SJSA1 (cell line): ENCODE measurements around the gene SIPA1L3. TPM values are rescaled to one million over a fixed set of nuclear protein-coding genes. Genes with fewer than 3 reads are reported as not detected.

ENCODE experiments used
- DNase-seq, 2 experiments: peaks; one replicate each; pipeline ENCODE4 v3.0.0-alpha.2; 2015 to 2020; ENCODE audit warnings: low spot score in 2 of 2, low read depth in 1 of 2
- H3K27ac ChIP-seq: fragments of 250-450 bp; sonication (Bioruptor Pico); 2 replicates; pipeline ENCODE4 v1.5.1; 2020; ENCODE audit warnings: mild to moderate bottlenecking, moderate library complexity
- H3K27me3 ChIP-seq: fragments of 250-450 bp; sonication (Bioruptor Pico); replicated peaks from 2 replicates; pipeline ENCODE4 v1.5.1; 2020; ENCODE audit warnings: mild to moderate bottlenecking, moderate library complexity
- H3K36me3 ChIP-seq: fragments of 250-450 bp; sonication (Bioruptor Pico); 2 replicates; pipeline ENCODE4 v1.5.1; 2020; ENCODE audit warnings: mild to moderate bottlenecking
- H3K4me1 ChIP-seq: fragments of 250-450 bp; sonication (Bioruptor Pico); replicated peaks from 2 replicates; pipeline ENCODE4 v1.6.1; 2021; ENCODE audit warnings: mild to moderate bottlenecking
- H3K4me3 ChIP-seq: fragments of 250-450 bp; sonication (Bioruptor Pico); 2 replicates; pipeline ENCODE4 v1.5.1; 2020; ENCODE audit warnings: mild to moderate bottlenecking
- H3K9me3 ChIP-seq: fragments of 250-450 bp; sonication (Bioruptor Pico); replicated peaks from 2 replicates; pipeline ENCODE4 v1.5.1; 2020; ENCODE audit warnings: mild to moderate bottlenecking
- total RNA-seq: library from RNA; depleted of rRNA; stranded (reverse); fragments of >200 nt; shearing (Covaris generic); gene quantifications from 2 replicates; pipeline ENCODE4 v1.2.3, GENCODE V29; 2014

SIPA1L3 gene
- total RNA-seq, 1 experiment from 2014 or later: 9.3 TPM

GRCh38 chr19:38173291-38174041 lies 266.5 kb downstream of the SIPA1L3 start:
- Histone ChIP-seq H3K27ac (no peak overlapping the region), H3K9me3 (no peaks in the 10 kb centered on the region), H3K4me1 (no peaks in the 10 kb centered on the region), H3K27me3 (no peaks in the 10 kb centered on the region), H3K4me3 (no peak overlapping the region), H3K36me3 (peaks cover 7% of the 10 kb centered on the region)
- no peak for DNase-seq

GRCh38 chr19:38175422-38175821 lies 268.4 kb downstream of the SIPA1L3 start:
- DNase-seq: no peak
- Histone ChIP-seq H3K27me3 (no peaks in the 10 kb centered on the region), H3K27ac (no peak overlapping the region), H3K4me1 (no peaks in the 10 kb centered on the region), H3K4me3 (no peak overlapping the region), H3K36me3 (peaks cover 8% of the 10 kb centered on the region), H3K9me3 (no peaks in the 10 kb centered on the region)

- no peaks in the 10 kb centered on the region for H3K4me1 ChIP-seq
- H3K27me3 ChIP-seq: no peaks in the 10 kb centered on the region
- peaks cover 21% of the 10 kb centered on the region for H3K36me3 ChIP-seq
- no peak for DNase-seq
- no peak overlapping the region for H3K27ac ChIP-seq
- H3K4me3 ChIP-seq: no peak overlapping the region
- H3K9me3 ChIP-seq: no peaks in the 10 kb centered on the region
Measured at GRCh38 chr19:38180071-38180470, 273.1 kb downstream of the SIPA1L3 start.

- Histone ChIP-seq H3K4me1 (no peaks in the 10 kb centered on the region), H3K4me3 (no peak overlapping the region), H3K27me3 (no peaks in the 10 kb centered on the region), H3K9me3 (no peaks in the 10 kb centered on the region), H3K36me3 (peaks cover 21% of the 10 kb centered on the region), H3K27ac (no peak overlapping the region)
- no peak for DNase-seq
Measured at GRCh38 chr19:38182536-38183210, 275.7 kb downstream of the SIPA1L3 start.

- Histone ChIP-seq H3K36me3 (peaks cover 21% of the 10 kb centered on the region), H3K27ac (no peak overlapping the region), H3K9me3 (no peaks in the 10 kb centered on the region), H3K27me3 (no peaks in the 10 kb centered on the region), H3K4me3 (no peak overlapping the region), H3K4me1 (no peaks in the 10 kb centered on the region)
- DNase-seq: no peak
Measured at GRCh38 chr19:38183251-38183897, 276.4 kb downstream of the SIPA1L3 start.

GRCh38 chr19:38184815-38185214 lies 277.8 kb downstream of the SIPA1L3 start:
- DNase-seq: no peak
- no peaks in the 10 kb centered on the region for H3K27me3 ChIP-seq
- no peak overlapping the region for H3K4me3 ChIP-seq
- no peak overlapping the region for H3K27ac ChIP-seq
- no peaks in the 10 kb centered on the region for H3K4me1 ChIP-seq
- H3K36me3 ChIP-seq: peaks cover 17% of the 10 kb centered on the region
- no peaks in the 10 kb centered on the region for H3K9me3 ChIP-seq

GRCh38 chr19:38185562-38185961 lies 278.6 kb downstream of the SIPA1L3 start:
- no peaks in the 10 kb centered on the region for H3K9me3 ChIP-seq
- peaks cover 11% of the 10 kb centered on the region for H3K36me3 ChIP-seq
- no peak overlapping the region for H3K27ac ChIP-seq
- H3K4me1 ChIP-seq: no peaks in the 10 kb centered on the region
- no peaks in the 10 kb centered on the region for H3K27me3 ChIP-seq
- H3K4me3 ChIP-seq: no peak overlapping the region
- no peak for DNase-seq

GRCh38 chr19:38190061-38190460 lies 283.1 kb downstream of the SIPA1L3 start:
- H3K9me3 ChIP-seq: no peaks in the 10 kb centered on the region
- H3K4me1 ChIP-seq: no peaks in the 10 kb centered on the region
- no peak for DNase-seq
- 0 out of 2 replicates have a peak, but pooled peaks cover 5% of the 10 kb centered on the region for H3K36me3 ChIP-seq
- H3K4me3 ChIP-seq: no peak overlapping the region
- no peak overlapping the region for H3K27ac ChIP-seq
- no peaks in the 10 kb centered on the region for H3K27me3 ChIP-seq

GRCh38 chr19:38190793-38191192 lies 283.8 kb downstream of the SIPA1L3 start:
- H3K9me3 ChIP-seq: no peaks in the 10 kb centered on the region
- H3K4me1 ChIP-seq: no peaks in the 10 kb centered on the region
- H3K36me3 ChIP-seq: 0 out of 2 replicates have a peak, but pooled peaks cover 5% of the 10 kb centered on the region
- H3K4me3 ChIP-seq: no peak overlapping the region
- DNase-seq: no peak
- no peaks in the 10 kb centered on the region for H3K27me3 ChIP-seq
- no peak overlapping the region for H3K27ac ChIP-seq

- Histone ChIP-seq H3K27ac (no peak overlapping the region), H3K27me3 (no peaks in the 10 kb centered on the region), H3K36me3 (0 out of 2 replicates have a peak, but pooled peaks cover 5% of the 10 kb centered on the region), H3K4me3 (no peak overlapping the region), H3K9me3 (no peaks in the 10 kb centered on the region), H3K4me1 (no peaks in the 10 kb centered on the region)
- DNase-seq: no peak
Measured at GRCh38 chr19:38191747-38192146, 284.7 kb downstream of the SIPA1L3 start.

- no peak overlapping the region for H3K4me3 ChIP-seq
- peaks cover 7% of the 10 kb centered on the region; the same call in 1 of the 2 replicates for H3K36me3 ChIP-seq
- DNase-seq: no peak
- H3K4me1 ChIP-seq: no peaks in the 10 kb centered on the region
- H3K27me3 ChIP-seq: no peaks in the 10 kb centered on the region
- H3K9me3 ChIP-seq: no peaks in the 10 kb centered on the region
- no peak overlapping the region for H3K27ac ChIP-seq
Measured at GRCh38 chr19:38193445-38193844, 286.4 kb downstream of the SIPA1L3 start.

GRCh38 chr19:38194061-38194701 lies 287.2 kb downstream of the SIPA1L3 start:
- Histone ChIP-seq H3K4me3 (no peak overlapping the region), H3K27me3 (no peaks in the 10 kb centered on the region), H3K27ac (no peak overlapping the region), H3K4me1 (no peaks in the 10 kb centered on the region), H3K36me3 (peaks cover 9% of the 10 kb centered on the region; the same call in 1 of the 2 replicates), H3K9me3 (no peaks in the 10 kb centered on the region)
- DNase-seq: no peak

- no peak for DNase-seq
- Histone ChIP-seq H3K27ac (no peak overlapping the region), H3K27me3 (no peaks in the 10 kb centered on the region), H3K36me3 (peaks cover 9% of the 10 kb centered on the region; the same call in 1 of the 2 replicates), H3K9me3 (no peaks in the 10 kb centered on the region), H3K4me1 (no peaks in the 10 kb centered on the region), H3K4me3 (no peak overlapping the region)
Measured at GRCh38 chr19:38195237-38195636, 288.2 kb downstream of the SIPA1L3 start.
